ENCODE data around the gene ANTKMT.

- no peak for TF ChIP-seq CTBP1 (IDR thresholded peaks at IDR 0.05; ENCODE audit: borderline replicate concordance)
- no peak for TF ChIP-seq SUZ12 (IDR thresholded peaks at IDR 0.05)
- no peak for TF ChIP-seq ZNF384 (IDR thresholded peaks at IDR 0.05)
- TF ChIP-seq FOXM1 (IDR thresholded peaks at IDR 0.05; ENCODE audit: borderline replicate concordance) = no peak
- TF ChIP-seq HDGF (IDR thresholded peaks at IDR 0.05; ENCODE audit: borderline replicate concordance) = no peak
- TF ChIP-seq ELF4 (IDR thresholded peaks at IDR 0.05) = no peak
- TF ChIP-seq LEF1 (IDR thresholded peaks at IDR 0.05; ENCODE audit: borderline replicate concordance) = no peak
- no peak for TF ChIP-seq SP1 (IDR thresholded peaks at IDR 0.05)
- TF ChIP-seq NFRKB (IDR thresholded peaks at IDR 0.05) = no peak
- TF ChIP-seq BHLHE40 (IDR thresholded peaks at IDR 0.05; ENCODE audit: borderline replicate concordance) = no peak
Observed at GRCh38 chr16:762595-763268, 41.8 kb downstream of the ANTKMT start.

Measured in HEK293T (cell line).